Thyroid gland (tissue), 4 donors: ENCODE results near the gene TBC1D24. TPM values are rescaled to one million over a fixed set of nuclear protein-coding genes. Genes with fewer than 3 reads are reported as not detected.

Source experiments
- DNase-seq, 2 donors: peaks; one replicate each; pipeline ENCODE4 v3.0.0-alpha.2; 2019
- H3K27ac ChIP-seq, 3 donors: fragments of 200-600 bp; sonication (generic); 1 replicate in 2 of 3; 2 replicates in 1 of 3; pipeline ENCODE4 v1.5.1; 2016 to 2019; ENCODE audit warnings: mild to moderate bottlenecking in 1 of 3, moderate library complexity in 1 of 3
- H3K27me3 ChIP-seq: fragments of 200-600 bp; sonication (generic); one replicate; pipeline ENCODE4 v1.5.1; 2019
- H3K36me3 ChIP-seq, 2 donors: fragments of 200-600 bp; sonication (generic); one replicate each; pipeline ENCODE4 v1.5.1; 2016 to 2019
- H3K4me1 ChIP-seq, 2 donors: fragments of 200-600 bp; sonication (generic); one replicate each; pipeline ENCODE4 v1.5.1; 2017 to 2019
- H3K4me3 ChIP-seq, 3 donors: fragments of 200-600 bp; sonication (generic); replicated peaks in 1 of 3; 1 replicate in 2 of 3; 2 replicates in 1 of 3; pipeline ENCODE4 v1.5.1; 2016; ENCODE audit warnings: mild to moderate bottlenecking in 1 of 3
- H3K9me3 ChIP-seq: fragments of 200-600 bp; sonication (generic); one replicate; pipeline ENCODE4 v1.5.1; 2017
- POLR2A ChIP-seq, 2 donors: fragments of 450-650 bp; IDR thresholded peaks; one replicate each; pipeline ENCODE4 v1.6.1; 2017; ENCODE audit warnings: antibody characterized with exemption in 2 of 2, mild to moderate bottlenecking in 2 of 2, moderate library complexity in 1 of 2
- WGBS, 2 donors: methylation state at CpG; one replicate each; pipeline ENCODE4 v1.1.5; 2017; 5-methylcytosine and 5-hydroxymethylcytosine counted together
- intact Hi-C: fragments of 100-400 bp; cut with DNase I; formaldehyde crosslinking; loops from one replicate; pipeline ENCODE4 v1.15.1; 2023
- total RNA-seq, 4 donors: library from RNA; depleted of rRNA; stranded (reverse); fragments of >200 nt; gene quantifications; one replicate each; pipeline ENCODE4 v1.2.3, GENCODE V29; 2016
- TF ChIP-seq, protein P1 (sequence below), 6 experiments: fragments of 200-600 bp in 3 of 6; fragments of 450-650 bp in 3 of 6; sonication (generic) in 3 of 6; IDR thresholded peaks; one replicate each; pipeline ENCODE4 v1.5.1; 2016 to 2019; ENCODE audit warnings: antibody characterized with exemption in 6 of 6, mild to moderate bottlenecking in 2 of 6, inconsistent platforms in 1 of 6, moderate library complexity in 1 of 6

The TBC1D24 gene
- total RNA-seq, 4 donors from 2014 or later: 15.9 to 32.3 (median 21.8) TPM

DNA sequence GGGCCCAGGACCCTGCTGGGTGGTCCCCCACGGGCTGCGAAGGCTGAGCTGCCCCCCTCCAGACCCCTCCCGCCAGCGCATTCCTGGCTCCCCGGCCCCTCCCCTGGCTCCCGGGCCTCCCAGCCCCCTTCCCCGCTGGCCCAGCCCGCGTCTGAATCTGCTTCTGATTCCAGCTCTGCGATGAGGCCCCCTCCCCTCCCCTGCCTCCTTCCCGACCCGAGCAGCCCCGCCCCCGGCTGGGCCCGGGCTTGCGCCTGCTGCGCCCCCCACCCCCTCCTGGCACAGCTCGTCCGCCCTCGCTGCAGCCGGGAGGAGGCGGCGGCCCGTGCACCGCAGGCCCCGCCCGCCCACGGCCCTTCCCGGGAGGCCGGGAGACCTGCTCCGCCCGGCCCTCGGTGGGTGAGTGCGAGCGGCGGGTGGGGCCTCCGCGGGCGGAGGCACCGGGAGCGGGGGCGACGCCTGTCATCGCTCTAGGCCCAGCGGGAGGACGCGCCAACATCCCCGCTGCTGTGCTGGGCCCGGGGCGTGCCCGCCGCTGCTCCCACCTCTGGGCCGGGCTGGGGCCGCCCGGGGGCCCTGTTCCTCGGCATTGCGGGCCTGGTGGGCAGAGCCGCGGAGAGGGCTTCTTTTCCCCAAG is 3.8 kb upstream of the TBC1D24 start, which contains the start of gene NTN3:
TSS of gene NTN3 (plus strand) at position 282 of the 637 bp plus-strand sequence. CDS start 405 bp downstream, outside the sequence.
- peak within 1 kb of the TSS in 1 of 3 donors; percentile 18 for H3K4me3 ChIP-seq
- H3K27me3 ChIP-seq: no peaks in the 10 kb centered on the region
- no peaks in the 10 kb centered on the region for H3K36me3 ChIP-seq
- no peak within 1 kb of the TSS for H3K27ac ChIP-seq
- DNase-seq: peak; percentile 32 to 35
- H3K4me1 ChIP-seq: peaks cover 26 to 55% of the 10 kb centered on the region in 2 donors
- H3K9me3 ChIP-seq: no peaks in the 10 kb centered on the region
- intact Hi-C loops: no loop called here
- no CpG with 5 or more reads among the region's 59 CpGs for WGBS, 2 donors
- TF ChIP-seq, protein P1, sequence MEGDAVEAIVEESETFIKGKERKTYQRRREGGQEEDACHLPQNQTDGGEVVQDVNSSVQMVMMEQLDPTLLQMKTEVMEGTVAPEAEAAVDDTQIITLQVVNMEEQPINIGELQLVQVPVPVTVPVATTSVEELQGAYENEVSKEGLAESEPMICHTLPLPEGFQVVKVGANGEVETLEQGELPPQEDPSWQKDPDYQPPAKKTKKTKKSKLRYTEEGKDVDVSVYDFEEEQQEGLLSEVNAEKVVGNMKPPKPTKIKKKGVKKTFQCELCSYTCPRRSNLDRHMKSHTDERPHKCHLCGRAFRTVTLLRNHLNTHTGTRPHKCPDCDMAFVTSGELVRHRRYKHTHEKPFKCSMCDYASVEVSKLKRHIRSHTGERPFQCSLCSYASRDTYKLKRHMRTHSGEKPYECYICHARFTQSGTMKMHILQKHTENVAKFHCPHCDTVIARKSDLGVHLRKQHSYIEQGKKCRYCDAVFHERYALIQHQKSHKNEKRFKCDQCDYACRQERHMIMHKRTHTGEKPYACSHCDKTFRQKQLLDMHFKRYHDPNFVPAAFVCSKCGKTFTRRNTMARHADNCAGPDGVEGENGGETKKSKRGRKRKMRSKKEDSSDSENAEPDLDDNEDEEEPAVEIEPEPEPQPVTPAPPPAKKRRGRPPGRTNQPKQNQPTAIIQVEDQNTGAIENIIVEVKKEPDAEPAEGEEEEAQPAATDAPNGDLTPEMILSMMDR (IDR thresholded peaks at IDR 0.05): no peak
- no peak for TF ChIP-seq POLR2A (IDR thresholded peaks at IDR 0.05)

DNA sequence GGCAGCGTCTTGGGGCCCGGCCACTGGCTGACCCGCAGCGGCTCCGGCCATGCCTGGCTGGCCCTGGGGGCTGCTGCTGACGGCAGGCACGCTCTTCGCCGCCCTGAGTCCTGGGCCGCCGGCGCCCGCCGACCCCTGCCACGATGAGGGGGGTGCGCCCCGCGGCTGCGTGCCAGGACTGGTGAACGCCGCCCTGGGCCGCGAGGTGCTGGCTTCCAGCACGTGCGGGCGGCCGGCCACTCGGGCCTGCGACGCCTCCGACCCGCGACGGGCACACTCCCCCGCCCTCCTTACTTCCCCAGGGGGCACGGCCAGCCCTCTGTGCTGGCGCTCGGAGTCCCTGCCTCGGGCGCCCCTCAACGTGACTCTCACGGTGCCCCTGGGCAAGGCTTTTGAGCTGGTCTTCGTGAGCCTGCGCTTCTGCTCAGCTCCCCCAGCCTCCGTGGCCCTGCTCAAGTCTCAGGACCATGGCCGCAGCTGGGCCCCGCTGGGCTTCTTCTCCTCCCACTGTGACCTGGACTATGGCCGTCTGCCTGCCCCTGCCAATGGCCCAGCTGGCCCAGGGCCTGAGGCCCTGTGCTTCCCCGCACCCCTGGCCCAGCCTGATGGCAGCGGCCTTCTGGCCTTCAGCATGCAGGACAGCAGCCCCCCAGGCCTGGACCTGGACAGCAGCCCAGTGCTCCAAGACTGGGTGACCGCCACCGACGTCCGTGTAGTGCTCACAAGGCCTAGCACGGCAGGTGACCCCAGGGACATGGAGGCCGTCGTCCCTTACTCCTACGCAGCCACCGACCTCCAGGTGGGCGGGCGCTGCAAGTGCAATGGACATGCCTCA is 3.1 kb upstream of the TBC1D24 start:
- Histone ChIP-seq H3K27ac (no peak overlapping the region), H3K9me3 (no peaks in the 10 kb centered on the region), H3K27me3 (no peaks in the 10 kb centered on the region), H3K4me1 (peaks cover 31 to 60% of the 10 kb centered on the region in 2 donors), H3K4me3 (peak overlapping the region in 1 of 3 donors; percentile 18), H3K36me3 (no peaks in the 10 kb centered on the region)
- TF ChIP-seq, protein P1 (IDR thresholded peaks at IDR 0.05): no peak
- no peak for TF ChIP-seq POLR2A (IDR thresholded peaks at IDR 0.05)
- intact Hi-C loops: no loop called here
- WGBS, 2 donors: 74 to 90% methylated on average over 10 to 19 of the region's 61 CpGs
- peak in 1 of 2 donors; percentile 10 for DNase-seq

DNA sequence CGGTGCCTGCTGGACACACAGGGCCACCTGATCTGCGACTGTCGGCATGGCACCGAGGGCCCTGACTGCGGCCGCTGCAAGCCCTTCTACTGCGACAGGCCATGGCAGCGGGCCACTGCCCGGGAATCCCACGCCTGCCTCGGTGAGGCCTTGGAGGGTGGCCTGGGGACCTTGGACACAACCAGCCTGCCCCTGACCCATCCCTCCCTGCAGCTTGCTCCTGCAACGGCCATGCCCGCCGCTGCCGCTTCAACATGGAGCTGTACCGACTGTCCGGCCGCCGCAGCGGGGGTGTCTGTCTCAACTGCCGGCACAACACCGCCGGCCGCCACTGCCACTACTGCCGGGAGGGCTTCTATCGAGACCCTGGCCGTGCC is 2.5 kb upstream of the TBC1D24 start:
- Histone ChIP-seq H3K9me3 (no peaks in the 10 kb centered on the region), H3K4me3 (no peak overlapping the region), H3K4me1 (peaks cover 31 to 62% of the 10 kb centered on the region in 2 donors), H3K27me3 (no peaks in the 10 kb centered on the region), H3K36me3 (no peaks in the 10 kb centered on the region), H3K27ac (no peak overlapping the region)
- WGBS, 2 donors: 96 to 100% methylated on average over 13 to 16 of the region's 27 CpGs
- no peak for TF ChIP-seq POLR2A (IDR thresholded peaks at IDR 0.05)
- TF ChIP-seq, protein P1 (IDR thresholded peaks at IDR 0.05): no peak
- no peak for DNase-seq
- intact Hi-C loops: no loop called here

DNA sequence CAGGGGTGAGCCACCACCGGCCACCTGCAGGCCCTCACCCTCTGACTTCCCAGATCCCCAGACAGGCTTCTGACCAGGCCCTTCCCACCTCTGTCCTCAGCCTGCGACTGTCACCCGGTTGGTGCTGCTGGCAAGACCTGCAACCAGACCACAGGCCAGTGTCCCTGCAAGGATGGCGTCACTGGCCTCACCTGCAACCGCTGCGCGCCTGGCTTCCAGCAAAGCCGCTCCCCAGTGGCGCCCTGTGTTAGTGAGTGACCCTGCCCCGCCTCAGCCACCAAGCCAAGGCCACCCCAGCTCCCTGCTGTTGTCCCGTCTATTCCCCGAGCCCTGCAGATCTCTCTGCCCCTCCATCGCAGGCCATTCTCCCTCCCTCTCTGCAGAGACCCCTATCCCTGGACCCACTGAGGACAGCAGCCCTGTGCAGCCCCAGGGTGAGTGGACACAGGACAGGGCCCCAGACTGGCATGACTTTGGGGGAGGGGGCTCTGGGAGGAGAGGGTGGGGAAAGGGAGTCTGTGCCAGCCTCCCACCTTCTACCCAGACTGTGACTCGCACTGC is 2.0 kb upstream of the TBC1D24 start:
- intact Hi-C loops: no loop called here
- Histone ChIP-seq H3K4me1 (peaks cover 31 to 62% of the 10 kb centered on the region in 2 donors), H3K9me3 (no peaks in the 10 kb centered on the region), H3K27ac (no peak overlapping the region), H3K27me3 (no peaks in the 10 kb centered on the region), H3K36me3 (no peaks in the 10 kb centered on the region), H3K4me3 (no peak overlapping the region)
- WGBS, 2 donors: 90 to 96% methylated on average over 7 to 13 of the region's 14 CpGs
- TF ChIP-seq, protein P1 (IDR thresholded peaks at IDR 0.05): no peak
- TF ChIP-seq POLR2A (IDR thresholded peaks at IDR 0.05): no peak
- no peak for DNase-seq
